ENCODE data around the gene DDX21.
"Not testable (repeated sequence)": the region's sequence is repeated elsewhere in the genome, so short reads cannot be mapped to it uniquely, and the experiment has no call there.

DNA sequence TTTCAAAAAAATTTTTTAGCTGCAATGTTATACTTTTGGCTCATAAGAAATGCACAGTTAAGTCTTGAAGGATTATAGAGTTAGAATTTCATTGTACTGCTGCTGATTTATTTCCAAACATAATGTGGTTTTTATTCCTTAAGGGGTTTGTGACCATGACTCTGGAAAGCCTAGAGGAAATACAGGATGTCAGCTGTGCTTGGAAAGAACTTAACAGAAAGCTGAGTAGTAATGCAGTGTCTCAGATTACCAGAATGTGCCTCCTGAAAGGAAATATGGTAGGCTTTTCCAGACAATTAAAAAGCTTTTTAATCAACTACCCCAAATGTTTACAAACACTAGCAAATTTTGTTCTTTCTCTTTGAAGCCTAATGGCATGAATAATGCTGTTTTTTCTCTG is 15.1 kb upstream of the DDX21 start:
- TF ChIP-seq, protein P1, sequence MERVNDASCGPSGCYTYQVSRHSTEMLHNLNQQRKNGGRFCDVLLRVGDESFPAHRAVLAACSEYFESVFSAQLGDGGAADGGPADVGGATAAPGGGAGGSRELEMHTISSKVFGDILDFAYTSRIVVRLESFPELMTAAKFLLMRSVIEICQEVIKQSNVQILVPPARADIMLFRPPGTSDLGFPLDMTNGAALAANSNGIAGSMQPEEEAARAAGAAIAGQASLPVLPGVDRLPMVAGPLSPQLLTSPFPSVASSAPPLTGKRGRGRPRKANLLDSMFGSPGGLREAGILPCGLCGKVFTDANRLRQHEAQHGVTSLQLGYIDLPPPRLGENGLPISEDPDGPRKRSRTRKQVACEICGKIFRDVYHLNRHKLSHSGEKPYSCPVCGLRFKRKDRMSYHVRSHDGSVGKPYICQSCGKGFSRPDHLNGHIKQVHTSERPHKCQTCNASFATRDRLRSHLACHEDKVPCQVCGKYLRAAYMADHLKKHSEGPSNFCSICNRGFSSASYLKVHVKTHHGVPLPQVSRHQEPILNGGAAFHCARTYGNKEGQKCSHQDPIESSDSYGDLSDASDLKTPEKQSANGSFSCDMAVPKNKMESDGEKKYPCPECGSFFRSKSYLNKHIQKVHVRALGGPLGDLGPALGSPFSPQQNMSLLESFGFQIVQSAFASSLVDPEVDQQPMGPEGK (CRISPR knock-in tag; IDR thresholded peaks at IDR 0.05; ENCODE audit: borderline replicate concordance): not testable (repeated sequence)
- TF ChIP-seq GLIS3 (CRISPR knock-in tag; IDR thresholded peaks at IDR 0.05): not testable (repeated sequence)

Measured in SK-N-SH treated with all-trans-retinoic acid at 6 μM for 48 hours (cell line).